Tibial nerve (tissue), 3 donors: Measurements from ENCODE around the gene ANAPC4.

ENCODE experiments used
- POLR2A ChIP-seq, 2 donors: fragments of 450-650 bp; IDR thresholded peaks; one replicate each; pipeline ENCODE4 v1.6.1; 2017; ENCODE audit warnings: antibody characterized with exemption in 2 of 2, mild to moderate bottlenecking in 2 of 2, moderate library complexity in 2 of 2
- TF ChIP-seq, protein P1 (sequence below), 5 experiments: fragments of 200-600 bp in 3 of 5; fragments of 450-650 bp in 2 of 5; sonication (generic) in 3 of 5; IDR thresholded peaks; one replicate each; pipeline ENCODE4 v1.5.1; 2016 to 2019; ENCODE audit warnings: antibody characterized with exemption in 5 of 5, mild to moderate bottlenecking in 3 of 5, moderate library complexity in 2 of 5

DNA sequence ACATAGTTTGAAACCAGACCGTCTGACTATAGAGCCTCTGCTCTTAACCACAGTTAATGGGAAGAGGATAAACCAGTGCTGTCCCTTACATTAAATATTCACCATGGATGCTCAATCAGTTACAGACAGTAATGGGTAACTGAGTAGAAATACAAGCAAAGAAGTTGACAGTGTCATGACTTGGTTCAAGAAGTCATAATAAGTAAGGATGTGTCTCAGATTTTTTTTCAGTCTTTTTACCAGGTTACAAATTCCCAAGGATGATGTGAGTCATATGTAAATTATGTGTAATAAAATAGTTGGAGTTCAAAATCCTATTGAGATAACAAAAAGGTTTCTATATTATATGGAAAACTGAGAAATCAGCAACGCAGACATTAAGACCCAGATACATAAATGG is 33.4 kb upstream of the ANAPC4 start:
- no peak for TF ChIP-seq POLR2A (IDR thresholded peaks at IDR 0.05)
- TF ChIP-seq, protein P1, sequence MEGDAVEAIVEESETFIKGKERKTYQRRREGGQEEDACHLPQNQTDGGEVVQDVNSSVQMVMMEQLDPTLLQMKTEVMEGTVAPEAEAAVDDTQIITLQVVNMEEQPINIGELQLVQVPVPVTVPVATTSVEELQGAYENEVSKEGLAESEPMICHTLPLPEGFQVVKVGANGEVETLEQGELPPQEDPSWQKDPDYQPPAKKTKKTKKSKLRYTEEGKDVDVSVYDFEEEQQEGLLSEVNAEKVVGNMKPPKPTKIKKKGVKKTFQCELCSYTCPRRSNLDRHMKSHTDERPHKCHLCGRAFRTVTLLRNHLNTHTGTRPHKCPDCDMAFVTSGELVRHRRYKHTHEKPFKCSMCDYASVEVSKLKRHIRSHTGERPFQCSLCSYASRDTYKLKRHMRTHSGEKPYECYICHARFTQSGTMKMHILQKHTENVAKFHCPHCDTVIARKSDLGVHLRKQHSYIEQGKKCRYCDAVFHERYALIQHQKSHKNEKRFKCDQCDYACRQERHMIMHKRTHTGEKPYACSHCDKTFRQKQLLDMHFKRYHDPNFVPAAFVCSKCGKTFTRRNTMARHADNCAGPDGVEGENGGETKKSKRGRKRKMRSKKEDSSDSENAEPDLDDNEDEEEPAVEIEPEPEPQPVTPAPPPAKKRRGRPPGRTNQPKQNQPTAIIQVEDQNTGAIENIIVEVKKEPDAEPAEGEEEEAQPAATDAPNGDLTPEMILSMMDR (IDR thresholded peaks at IDR 0.05) = no peak
